ENCODE measurements around the gene ADAMTS3. TPM values are rescaled to one million over a fixed set of nuclear protein-coding genes. Genes with fewer than 3 reads are reported as not detected.

Gene ADAMTS3
- polyA plus RNA-seq, 2 of the 4 experiments (the other 2 are of a cell fraction) = 0.03 TPM; not detected in 1

DNA sequence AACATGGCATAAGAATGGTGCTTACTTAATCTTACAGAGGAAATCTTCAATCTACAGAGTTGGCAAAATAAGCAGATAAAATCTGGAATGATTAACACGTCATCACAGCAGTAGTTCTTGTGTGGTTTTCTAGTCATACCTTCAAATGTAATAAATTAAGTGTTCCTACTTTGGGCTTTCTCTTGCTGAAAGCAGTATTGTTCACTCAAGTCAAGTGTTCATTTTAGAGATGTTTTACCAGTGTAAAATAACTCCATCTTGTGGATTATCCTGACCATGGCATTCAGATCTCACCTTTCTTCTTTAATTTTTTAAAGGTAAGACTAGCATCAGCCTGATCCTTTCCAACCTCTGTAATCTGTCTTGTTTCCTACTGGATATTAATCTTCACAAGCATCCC lies 72.9 kb downstream of the ADAMTS3 start (continued):
- TF ChIP-seq, protein P1, sequence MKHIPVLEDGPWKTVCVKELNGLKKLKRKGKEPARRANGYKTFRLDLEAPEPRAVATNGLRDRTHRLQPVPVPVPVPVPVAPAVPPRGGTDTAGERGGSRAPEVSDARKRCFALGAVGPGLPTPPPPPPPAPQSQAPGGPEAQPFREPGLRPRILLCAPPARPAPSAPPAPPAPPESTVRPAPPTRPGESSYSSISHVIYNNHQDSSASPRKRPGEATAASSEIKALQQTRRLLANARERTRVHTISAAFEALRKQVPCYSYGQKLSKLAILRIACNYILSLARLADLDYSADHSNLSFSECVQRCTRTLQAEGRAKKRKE (CRISPR knock-in tag; IDR thresholded peaks at IDR 0.05; ENCODE audit: low read depth) = no peak

- no peak for DNase-seq (ENCODE audit: low read depth in 1 of 2, low spot score in 1 of 2)
- no peak for FAIRE-seq
- Histone ChIP-seq H3K4me3 (no peak overlapping the region), H3K4me1 (no peaks in the 10 kb centered on the region), H3K4me2 (no peak overlapping the region), H3K27ac (no peak overlapping the region), H3K9me3 (no peaks in the 10 kb centered on the region)
- ChIA-PET POLR2A (no interaction called here), CTCF (no interaction called here)
- ATAC-seq = no peak
- TF ChIP-seq MYC (IDR thresholded peaks at IDR 0.05; ENCODE audit: borderline replicate concordance, low read length) (no peak), ZC3H11A (IDR thresholded peaks at IDR 0.05) (no peak), NPAS2 (CRISPR knock-in tag; IDR thresholded peaks at IDR 0.05; ENCODE audit: borderline replicate concordance) (no peak), TFCP2L1 (CRISPR knock-in tag; IDR thresholded peaks at IDR 0.05) (no peak), ZNF302 (CRISPR knock-in tag; IDR thresholded peaks at IDR 0.05) (no peak), KDM1A (IDR thresholded peaks at IDR 0.05; ENCODE audit: low read depth) (no peak)
Observed at GRCh38 chr4:72494156-72494555, 74.9 kb downstream of the ADAMTS3 start.

- ATAC-seq (no peak), FAIRE-seq (no peak), DNase-seq (ENCODE audit: low read depth in 1 of 2, low spot score in 1 of 2) (peak in 1 of 2 experiments; percentile 0)
- Histone ChIP-seq H3K4me3 (no peak overlapping the region), H3K9me3 (no peaks in the 10 kb centered on the region), H3K4me2 (peak overlapping the region; percentile 12; the same call in 1 of the 3 replicates), H3K4me1 (no peaks in the 10 kb centered on the region), H3K27ac (no peak overlapping the region)
- CTCF ChIA-PET = interaction anchor here (0.6 kb wide), 1 partner anchor 220 kb away, joined by 4 read pairs; no protein-coding TSS in a partner anchor
- POLR2A ChIA-PET = no interaction called here
- TF ChIP-seq EHMT2 (IDR thresholded peaks at IDR 0.05; ENCODE audit: low read depth) = no peak
- TF ChIP-seq PBX3 (IDR thresholded peaks at IDR 0.05) = no peak
- no peak for TF ChIP-seq NFE2L2 (conservative IDR thresholded peaks at IDR 0.05; ENCODE audit: low read length)
- WGBS (ENCODE audit: missing lambda C conversion rate) = 8% methylated on average over 4 of the region's 4 CpGs
Observed at GRCh38 chr4:72489267-72489666, 79.8 kb downstream of the ADAMTS3 start.

GRCh38 chr4:72486991-72487390 lies 82.0 kb downstream of the ADAMTS3 start:
- H3K4me2 ChIP-seq = no peak overlapping the region
- CTCF ChIA-PET = no interaction called here
- FAIRE-seq (no peak), DNase-seq (ENCODE audit: low read depth in 1 of 2, low spot score in 1 of 2) (no peak), ATAC-seq (no peak)
- no peak overlapping the region for H3K27ac ChIP-seq
- no peak overlapping the region for H3K4me3 ChIP-seq
- TF ChIP-seq NR3C1 (IDR thresholded peaks at IDR 0.05) (no peak), JUNB (IDR thresholded peaks at IDR 0.05) (no peak), HDAC2 (IDR thresholded peaks at IDR 0.05) (no peak), CHD2 (IDR thresholded peaks at IDR 0.05; ENCODE audit: low read length, partially characterized antibody) (no peak), CEBPB (IDR thresholded peaks at IDR 0.05) (no peak), SMC3 (IDR thresholded peaks at IDR 0.05) (no peak), PBX3 (IDR thresholded peaks at IDR 0.05) (no peak), EHMT2 (IDR thresholded peaks at IDR 0.05; ENCODE audit: low read depth) (no peak), ZFP36 (IDR thresholded peaks at IDR 0.05; ENCODE audit: borderline replicate concordance, partially characterized antibody) (no peak), RFX5 (IDR thresholded peaks at IDR 0.05) (no peak), GATA3 (IDR thresholded peaks at IDR 0.05; ENCODE audit: borderline replicate concordance) (no peak), FOSL2 (IDR thresholded peaks at IDR 0.05) (no peak), FOSL2 (CRISPR knock-in tag; IDR thresholded peaks at IDR 0.05) (no peak), ELK1 (IDR thresholded peaks at IDR 0.05; ENCODE audit: low read depth, low read length) (no peak), HOXA7 (CRISPR knock-in tag; IDR thresholded peaks at IDR 0.05) (no peak), ZNF302 (CRISPR knock-in tag; IDR thresholded peaks at IDR 0.05) (no peak), JUN (IDR thresholded peaks at IDR 0.05) (no peak), PHF8 (IDR thresholded peaks at IDR 0.05; ENCODE audit: borderline replicate concordance, low read depth) (no peak)
- TF ChIP-seq, protein P1 (CRISPR knock-in tag; IDR thresholded peaks at IDR 0.05; ENCODE audit: low read depth) = no peak
- POLR2A ChIA-PET = no interaction called here
- H3K9me3 ChIP-seq = no peaks in the 10 kb centered on the region
- H3K4me1 ChIP-seq = no peaks in the 10 kb centered on the region
